Measurements from ENCODE around the gene FAM227A.
A peak's percentile ranks its signal among the peaks of the same experiment; 100 is the strongest.
"Not testable (repeated sequence)": the region's sequence is repeated elsewhere in the genome, so short reads cannot be mapped to it uniquely, and the experiment has no call there.

FAM227A gene

GRCh38 chr22:38610234-38610633 lies 46.0 kb downstream of the FAM227A start:
- DNase-seq, result peak; percentile 72

GRCh38 chr22:38608992-38609750 lies 47.0 kb downstream of the FAM227A start:
- DNase-seq, result no peak

GRCh38 chr22:38607680-38608079 lies 48.5 kb downstream of the FAM227A start:
- no peak for DNase-seq

GRCh38 chr22:38602166-38602565 lies 54.0 kb downstream of the FAM227A start:
- DNase-seq, result no peak

- no peak for DNase-seq
Measured at GRCh38 chr22:38601221-38601764, 54.9 kb downstream of the FAM227A start.

GRCh38 chr22:38599466-38599865 lies 56.7 kb downstream of the FAM227A start:
- no peak for DNase-seq

GRCh38 chr22:38582923-38583322 lies 73.3 kb downstream of the FAM227A start:
- DNase-seq, result not testable (repeated sequence)

- DNase-seq, result no peak
Measured at GRCh38 chr22:38578505-38578904, 77.7 kb downstream of the FAM227A start.

- DNase-seq, result peak; percentile 12
Measured at GRCh38 chr22:38572065-38572464, 84.1 kb downstream of the FAM227A start.

- DNase-seq, result peak; percentile 55
Measured at GRCh38 chr22:38570779-38571364, 85.3 kb downstream of the FAM227A start.

- DNase-seq, result peak; percentile 92
Measured at GRCh38 chr22:38569972-38570778, 86.0 kb downstream of the FAM227A start, which contains the start of gene DMC1. DMC1 (minus strand) TSS chr22:38570183; CDS start chr22:38568256, 1,927 bp downstream.

- DNase-seq, result peak; percentile 34
Measured at GRCh38 chr22:38569181-38569971, 86.8 kb downstream of the FAM227A start.

GRCh38 chr22:38567531-38568285 lies 88.5 kb downstream of the FAM227A start:
- no peak for DNase-seq

GRCh38 chr22:38566726-38567504 lies 89.3 kb downstream of the FAM227A start:
- DNase-seq, result no peak

GRCh38 chr22:38565441-38565840 lies 90.8 kb downstream of the FAM227A start:
- no peak for DNase-seq

- DNase-seq, result no peak
Measured at GRCh38 chr22:38564669-38565068, 91.5 kb downstream of the FAM227A start.

GRCh38 chr22:38554281-38554680 lies 101.9 kb downstream of the FAM227A start:
- DNase-seq, result no peak

GRCh38 chr22:38549101-38549894 lies 106.9 kb downstream of the FAM227A start:
- no peak for DNase-seq

GRCh38 chr22:38540701-38541100 lies 115.5 kb downstream of the FAM227A start:
- DNase-seq, result no peak

Data from NCI-H146 (cell line).